NCI-H82 treated with DMSO at 0.1 percent for 48 hours (cell line): ENCODE data around the gene BRINP1.
A peak's percentile ranks its signal among the peaks of the same experiment; 100 is the strongest.

ENCODE experiments used
- DNase-seq: peaks from one replicate; lab custom pipeline; 2025; ENCODE audit not compliant: unreplicated experiment; lab: John Stamatoyannopoulos, UW

BRINP1 gene

GRCh38 chr9:119343059-119343990, 25.9 kb downstream of the BRINP1 start:
- DNase-seq = no peak

GRCh38 chr9:119339056-119339455, 30.2 kb downstream of the BRINP1 start:
- DNase-seq = no peak

- DNase-seq = no peak
These were observed 31.7 kb downstream of the BRINP1 start for GRCh38 chr9:119337573-119337972.

- DNase-seq = no peak
These were observed 34.5 kb downstream of the BRINP1 start for GRCh38 chr9:119334745-119335144.

- DNase-seq = no peak
These were observed 35.6 kb downstream of the BRINP1 start for GRCh38 chr9:119333507-119334229.

- no peak for DNase-seq
These were observed 36.7 kb downstream of the BRINP1 start for GRCh38 chr9:119332522-119332921.

GRCh38 chr9:119322184-119322583, 47.1 kb downstream of the BRINP1 start:
- no peak for DNase-seq

- DNase-seq = no peak
These were observed 50.9 kb downstream of the BRINP1 start for GRCh38 chr9:119318371-119318770.

GRCh38 chr9:119313846-119314245, 55.4 kb downstream of the BRINP1 start:
- DNase-seq = no peak

GRCh38 chr9:119310741-119311140, 58.5 kb downstream of the BRINP1 start:
- DNase-seq = no peak

GRCh38 chr9:119307471-119307870, 61.8 kb downstream of the BRINP1 start:
- DNase-seq = no peak

- no peak for DNase-seq
These were observed 64.7 kb downstream of the BRINP1 start for GRCh38 chr9:119304555-119304954.

- DNase-seq = no peak
These were observed 66.1 kb downstream of the BRINP1 start for GRCh38 chr9:119302988-119303698.

- no peak for DNase-seq
These were observed 71.0 kb downstream of the BRINP1 start for GRCh38 chr9:119298076-119298853.

GRCh38 chr9:119291554-119291953, 77.7 kb downstream of the BRINP1 start:
- DNase-seq = no peak

- DNase-seq = peak; percentile 27
These were observed 79.3 kb downstream of the BRINP1 start for GRCh38 chr9:119289740-119290433.

GRCh38 chr9:119284587-119285337, 84.5 kb downstream of the BRINP1 start:
- no peak for DNase-seq

GRCh38 chr9:119284118-119284517, 85.1 kb downstream of the BRINP1 start:
- DNase-seq = no peak

- DNase-seq = no peak
These were observed 86.0 kb downstream of the BRINP1 start for GRCh38 chr9:119283078-119283794.
